Non-pigmented ciliary epithelial cell (primary cell): ENCODE measurements around the gene LHCGR.
"Not testable (repeated sequence)": the region's sequence is repeated elsewhere in the genome, so short reads cannot be mapped to it uniquely, and the experiment has no call there.

Experiments used
- DNase-seq: peaks from one replicate; pipeline ENCODE4 v3.0.0-alpha.2; 2010; ENCODE audit warnings: low read depth

LHCGR gene

GRCh38 chr2:48709096-48710034 lies 46.2 kb downstream of the LHCGR start:
- no peak for DNase-seq

- no peak for DNase-seq
Measured at GRCh38 chr2:48707466-48707865, 48.1 kb downstream of the LHCGR start.

- not testable (repeated sequence) for DNase-seq
Measured at GRCh38 chr2:48703621-48704020, 51.9 kb downstream of the LHCGR start.

- DNase-seq, result no peak
Measured at GRCh38 chr2:48699348-48699930, 56.1 kb downstream of the LHCGR start.

DNA sequence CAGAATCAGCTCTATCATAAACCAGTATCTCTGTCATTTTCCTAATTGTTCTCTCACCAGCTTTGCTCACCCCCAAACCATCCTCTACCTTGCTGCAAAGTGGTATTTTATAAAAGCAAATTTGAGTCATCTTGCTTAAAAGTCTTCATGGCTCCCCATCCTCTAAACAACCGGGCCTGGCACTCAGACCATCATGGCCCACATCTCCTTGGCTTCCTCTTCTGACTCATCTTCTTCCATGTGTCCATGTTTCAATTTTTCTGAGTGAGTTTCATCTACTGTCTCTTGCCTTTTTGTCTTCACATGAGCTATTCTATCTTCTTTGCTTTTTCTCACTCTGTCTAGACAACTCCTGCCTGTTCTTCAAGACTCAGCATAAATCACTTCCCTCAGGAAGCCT lies 58.6 kb downstream of the LHCGR start:
- no peak for DNase-seq

GRCh38 chr2:48695991-48696390 lies 59.5 kb downstream of the LHCGR start:
- DNase-seq, result no peak

DNA sequence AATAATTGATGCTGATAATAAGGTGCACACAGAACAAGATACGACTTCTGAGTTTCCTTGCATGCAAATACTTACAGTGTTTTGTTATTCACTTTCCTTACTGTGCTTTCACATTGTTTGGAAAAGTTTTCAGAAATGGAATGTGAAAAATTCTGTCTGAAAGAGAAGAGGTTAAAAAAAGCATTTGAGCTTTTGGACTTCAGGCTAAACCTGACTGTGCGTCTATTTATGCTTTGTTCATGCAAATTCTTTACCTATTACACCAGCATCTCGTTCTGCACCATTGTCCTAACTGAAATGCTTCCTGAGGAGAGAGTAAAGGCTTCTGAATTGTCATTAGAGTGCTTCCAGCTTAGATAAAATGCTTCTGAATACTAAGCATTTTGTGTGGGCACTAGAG lies 61.4 kb downstream of the LHCGR start:
- DNase-seq, result no peak

GRCh38 chr2:48693645-48694044 lies 61.9 kb downstream of the LHCGR start:
- no peak for DNase-seq

GRCh38 chr2:48693066-48693465 lies 62.5 kb downstream of the LHCGR start:
- no peak for DNase-seq

DNA sequence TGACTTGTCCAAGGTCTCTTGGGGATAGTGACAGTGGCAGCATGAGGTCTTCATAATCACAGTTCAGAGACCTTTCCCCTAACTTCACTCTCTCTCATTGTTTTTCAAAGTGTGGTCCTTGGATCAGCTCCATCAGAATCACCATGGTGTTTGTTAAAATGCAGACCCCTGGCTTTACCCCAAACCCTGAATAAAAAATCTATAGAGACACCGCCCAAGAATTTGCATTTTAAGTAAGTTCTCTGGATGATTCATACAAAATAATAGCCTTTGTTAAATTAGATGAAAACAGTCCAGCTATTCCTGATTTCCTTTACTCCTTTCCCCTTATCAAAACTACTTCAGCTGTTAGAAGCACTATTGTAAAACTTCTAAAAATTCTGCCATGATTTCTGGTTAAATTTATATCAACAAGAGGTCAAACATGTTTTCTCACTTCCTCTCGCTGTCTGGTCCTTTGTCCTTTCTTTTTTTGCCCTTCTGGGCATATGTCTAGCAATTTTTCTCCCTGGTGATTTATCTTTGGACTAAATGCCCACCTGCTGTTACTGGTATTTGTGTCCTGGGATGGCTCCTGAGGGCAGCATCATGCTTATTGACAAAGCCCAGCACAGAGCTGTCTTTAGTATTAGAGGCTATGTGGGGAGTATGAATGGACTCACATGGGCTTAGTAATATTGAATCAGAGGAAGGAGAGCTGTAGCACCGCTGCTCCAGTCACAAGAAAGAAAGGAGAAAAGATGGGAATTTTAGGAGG lies 63.4 kb downstream of the LHCGR start:
- DNase-seq, result no peak

- no peak for DNase-seq
Measured at GRCh38 chr2:48685126-48685525, 70.4 kb downstream of the LHCGR start.

GRCh38 chr2:48677450-48677849 lies 78.1 kb downstream of the LHCGR start:
- no peak for DNase-seq

DNA sequence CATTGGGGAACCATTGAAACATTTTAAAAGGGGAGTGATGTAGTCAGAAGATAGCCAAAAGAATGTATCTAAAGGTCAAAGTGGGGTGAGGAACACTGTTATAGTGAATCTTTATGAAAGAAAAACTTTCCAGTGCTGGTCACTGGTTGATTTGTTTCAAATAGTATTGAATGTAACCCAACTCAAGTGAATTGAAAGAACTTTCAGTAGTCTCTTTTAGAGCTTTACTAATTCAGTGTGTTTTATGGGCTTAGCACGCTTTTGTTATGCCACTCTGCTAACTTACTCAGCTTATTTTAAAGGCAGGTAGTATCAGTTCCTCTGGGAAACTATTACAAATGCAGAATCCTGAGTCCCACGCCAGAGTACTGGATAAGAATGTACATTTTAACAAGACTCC lies 80.6 kb downstream of the LHCGR start:
- no peak for DNase-seq

GRCh38 chr2:48673581-48673980 lies 81.9 kb downstream of the LHCGR start:
- DNase-seq, result no peak

GRCh38 chr2:48668992-48669391 lies 86.5 kb downstream of the LHCGR start:
- DNase-seq, result no peak

- peak; percentile 22 for DNase-seq
Measured at GRCh38 chr2:48651158-48651790, 104.2 kb downstream of the LHCGR start.

DNA sequence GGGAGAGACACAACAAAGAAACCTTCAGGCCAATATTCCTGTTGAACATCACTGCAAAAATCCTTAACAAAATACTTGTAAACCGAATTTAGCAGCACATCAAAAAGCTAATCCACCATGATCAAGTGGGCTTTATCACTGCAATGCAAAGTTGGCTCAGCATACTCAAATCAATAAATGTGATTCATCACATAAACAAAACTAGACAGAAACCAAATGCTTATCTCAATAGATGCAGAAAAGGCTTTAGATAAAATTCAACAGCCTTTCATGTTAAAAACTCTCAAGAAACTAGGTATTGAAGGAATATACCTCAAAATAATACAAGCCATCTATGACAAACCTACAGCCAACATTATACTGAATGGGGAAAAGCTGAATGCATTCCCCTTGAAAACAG lies 117.3 kb downstream of the LHCGR start:
- no peak for DNase-seq
